NCI-H1092 (cell line): ENCODE measurements around the gene DNAJC12.
"Not testable (repeated sequence)": the region's sequence is repeated elsewhere in the genome, so short reads cannot be mapped to it uniquely, and the experiment has no call there.

ENCODE experiments used
- DNase-seq: peaks from one replicate; lab custom pipeline; 2025; lab: John Stamatoyannopoulos, UW

DNAJC12 gene

DNA sequence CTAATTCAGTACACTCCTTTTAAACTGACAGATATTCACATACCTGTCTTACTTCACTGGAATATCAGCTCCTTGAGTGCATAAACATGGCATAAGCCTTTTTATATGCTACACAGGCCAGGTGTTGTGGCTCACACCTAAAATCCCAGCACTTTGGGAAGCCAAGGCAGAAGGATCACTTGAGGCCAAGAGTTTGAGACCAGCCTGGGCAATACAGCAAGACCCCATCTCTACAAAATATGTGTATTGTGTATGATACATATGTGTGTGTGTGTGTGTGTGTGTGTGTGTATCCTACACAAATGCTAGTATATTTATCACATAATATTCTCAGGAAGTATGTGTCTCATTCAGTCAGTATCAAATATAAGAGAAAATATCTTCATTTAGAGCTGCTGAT lies 45.3 kb downstream of the DNAJC12 start:
- no peak for DNase-seq

DNA sequence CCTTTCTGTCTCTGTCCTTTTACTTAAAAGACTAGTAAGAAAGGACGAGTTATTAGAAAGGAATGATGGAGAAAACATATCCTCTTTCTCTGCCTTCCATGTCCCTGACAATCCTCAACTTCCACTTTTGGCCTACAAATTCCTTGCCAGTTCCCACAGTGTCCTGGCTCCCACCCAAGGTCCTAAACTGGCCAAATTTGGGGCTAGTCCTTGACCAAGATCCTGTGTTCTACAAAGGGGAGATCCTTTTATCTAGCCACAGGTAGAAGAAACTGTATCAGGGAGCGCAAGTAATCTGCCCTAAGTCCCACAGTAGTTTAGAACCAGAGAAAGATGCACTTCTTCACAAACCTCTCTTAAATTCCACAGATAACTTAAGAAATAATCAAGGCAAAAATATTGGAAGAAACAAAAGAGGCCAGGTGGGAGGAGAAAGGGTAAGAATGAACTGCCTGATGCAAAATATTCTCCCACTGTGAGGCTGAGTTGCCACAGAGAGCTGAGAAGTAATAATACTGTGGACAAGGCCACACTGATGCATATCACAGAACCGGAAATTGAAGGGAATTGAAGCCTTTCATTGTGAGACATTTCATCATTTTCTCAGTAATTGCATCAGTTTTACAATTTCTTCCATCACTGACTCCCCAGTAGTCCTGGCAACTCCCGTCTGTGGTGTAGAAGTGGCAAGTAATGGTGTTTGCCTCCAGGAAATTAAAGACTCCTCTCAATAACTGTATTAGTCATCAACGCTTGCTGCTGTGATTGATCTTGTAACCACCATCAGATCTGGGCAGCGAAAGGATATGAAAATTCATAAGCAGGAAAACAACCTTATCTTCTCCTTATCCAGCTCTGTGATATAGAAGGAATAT lies 47.2 kb downstream of the DNAJC12 start:
- DNase-seq = no peak

- no peak for DNase-seq
Measured at GRCh38 chr10:67789769-67790168, 48.2 kb downstream of the DNAJC12 start.

GRCh38 chr10:67788028-67788886 lies 49.7 kb downstream of the DNAJC12 start:
- DNase-seq = no peak

DNA sequence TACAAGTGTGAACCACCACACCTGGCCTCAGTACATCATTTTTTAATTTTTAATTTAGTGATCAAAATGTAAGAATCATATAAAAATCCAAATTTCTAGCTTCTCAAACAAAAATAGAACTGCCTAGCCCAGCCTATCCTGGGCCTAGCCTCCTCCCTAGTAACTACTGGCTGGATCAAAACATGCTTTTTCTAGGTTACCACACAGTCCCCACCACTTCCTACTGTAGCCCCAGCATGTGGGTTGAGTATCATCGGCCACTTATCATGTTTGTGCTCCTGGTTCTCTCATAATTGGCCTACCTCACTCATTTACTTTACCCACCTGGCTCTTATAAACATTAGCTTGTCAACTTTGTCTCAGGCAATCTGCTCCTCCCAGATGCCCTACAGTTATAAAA lies 52.9 kb downstream of the DNAJC12 start:
- no peak for DNase-seq

GRCh38 chr10:67784474-67784873 lies 53.5 kb downstream of the DNAJC12 start:
- DNase-seq = no peak

GRCh38 chr10:67783606-67784294 lies 54.2 kb downstream of the DNAJC12 start:
- no peak for DNase-seq

DNA sequence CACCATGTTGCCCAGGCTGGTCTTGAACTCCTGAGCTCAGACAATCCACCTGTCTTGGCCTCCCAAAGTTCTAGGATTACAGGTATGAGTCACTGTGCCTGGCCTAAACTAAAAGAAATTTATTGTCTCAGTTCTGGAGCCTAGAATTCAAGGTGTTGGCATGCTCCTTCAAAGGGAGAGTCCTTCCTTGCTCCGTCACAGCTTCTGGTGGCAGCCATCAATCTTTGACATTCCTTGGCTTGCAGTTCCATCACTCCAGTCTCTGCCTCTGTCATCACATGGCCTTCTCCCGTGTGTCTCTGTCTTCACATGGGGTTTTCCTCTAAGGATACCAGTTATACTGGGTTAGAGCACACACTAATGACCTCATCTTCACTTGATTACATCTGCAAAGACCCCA lies 55.5 kb downstream of the DNAJC12 start:
- no peak for DNase-seq

GRCh38 chr10:67780759-67781538 lies 57.0 kb downstream of the DNAJC12 start:
- DNase-seq = no peak

- DNase-seq = not testable (repeated sequence)
Measured at GRCh38 chr10:67780204-67780621, 57.8 kb downstream of the DNAJC12 start.

GRCh38 chr10:67779465-67780203 lies 58.4 kb downstream of the DNAJC12 start:
- DNase-seq = peak; percentile 6

DNA sequence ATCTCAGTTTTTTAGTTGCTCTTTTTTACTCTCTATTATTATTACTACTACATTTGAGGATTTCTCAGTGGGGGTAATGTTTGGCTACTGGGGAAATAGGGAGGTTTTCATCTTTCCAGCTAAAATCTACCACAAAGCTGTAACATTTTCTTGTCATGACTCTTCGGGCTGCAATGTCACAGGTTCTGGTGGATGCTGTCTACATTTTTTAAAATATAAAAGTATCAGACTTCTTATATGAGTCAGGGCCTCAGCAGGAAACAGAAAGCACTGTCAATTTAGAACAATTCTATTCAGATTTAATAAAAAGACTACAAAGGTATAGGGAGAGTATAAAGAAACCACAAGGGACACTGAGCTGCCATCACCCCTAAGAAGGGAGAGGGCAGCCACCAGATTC lies 61.6 kb downstream of the DNAJC12 start:
- DNase-seq = no peak

- no peak for DNase-seq
Measured at GRCh38 chr10:67775279-67775678, 62.7 kb downstream of the DNAJC12 start.

GRCh38 chr10:67772894-67773511 lies 65.0 kb downstream of the DNAJC12 start:
- no peak for DNase-seq

DNA sequence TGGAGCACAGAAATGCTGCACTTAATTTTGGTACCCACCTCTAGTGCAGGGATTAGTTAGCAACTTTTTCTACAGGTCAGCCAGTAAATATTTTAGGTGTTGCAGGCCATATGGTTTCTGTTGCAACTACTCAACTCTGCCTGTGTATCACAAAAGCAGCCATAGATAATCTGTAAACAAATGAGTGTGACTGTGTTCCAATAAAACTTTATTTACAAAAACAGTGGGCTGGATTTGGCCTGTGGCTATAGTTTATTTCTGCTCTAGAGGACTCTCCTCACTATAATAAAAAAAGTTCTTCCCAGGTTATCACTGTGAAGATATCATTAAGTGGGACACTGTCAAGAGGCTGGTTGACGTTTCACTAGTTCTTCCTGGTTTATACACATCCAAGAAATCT lies 65.8 kb downstream of the DNAJC12 start:
- DNase-seq = no peak

DNA sequence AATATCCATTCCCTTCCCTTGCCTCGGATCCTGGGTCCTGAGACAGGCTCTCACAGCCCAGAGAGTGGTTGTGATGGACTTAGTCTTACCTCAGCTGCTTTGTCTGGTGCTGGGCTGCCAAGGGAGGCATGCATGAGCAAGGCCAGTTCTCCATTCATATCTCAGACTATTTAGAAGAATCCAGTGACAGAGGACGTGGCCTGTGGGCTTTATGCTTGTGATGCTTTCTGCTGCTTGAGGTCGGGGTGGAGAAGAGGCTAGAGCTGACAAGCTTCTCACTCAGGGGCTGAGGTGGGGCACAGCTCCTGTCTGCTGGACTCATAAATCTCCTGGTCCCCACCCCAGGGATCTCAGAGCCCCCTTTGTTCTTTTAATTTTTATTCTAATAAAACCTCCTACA lies 66.8 kb downstream of the DNAJC12 start:
- no peak for DNase-seq

GRCh38 chr10:67770537-67770936 lies 67.5 kb downstream of the DNAJC12 start:
- no peak for DNase-seq

GRCh38 chr10:67767244-67767643 lies 70.7 kb downstream of the DNAJC12 start:
- DNase-seq = no peak

DNA sequence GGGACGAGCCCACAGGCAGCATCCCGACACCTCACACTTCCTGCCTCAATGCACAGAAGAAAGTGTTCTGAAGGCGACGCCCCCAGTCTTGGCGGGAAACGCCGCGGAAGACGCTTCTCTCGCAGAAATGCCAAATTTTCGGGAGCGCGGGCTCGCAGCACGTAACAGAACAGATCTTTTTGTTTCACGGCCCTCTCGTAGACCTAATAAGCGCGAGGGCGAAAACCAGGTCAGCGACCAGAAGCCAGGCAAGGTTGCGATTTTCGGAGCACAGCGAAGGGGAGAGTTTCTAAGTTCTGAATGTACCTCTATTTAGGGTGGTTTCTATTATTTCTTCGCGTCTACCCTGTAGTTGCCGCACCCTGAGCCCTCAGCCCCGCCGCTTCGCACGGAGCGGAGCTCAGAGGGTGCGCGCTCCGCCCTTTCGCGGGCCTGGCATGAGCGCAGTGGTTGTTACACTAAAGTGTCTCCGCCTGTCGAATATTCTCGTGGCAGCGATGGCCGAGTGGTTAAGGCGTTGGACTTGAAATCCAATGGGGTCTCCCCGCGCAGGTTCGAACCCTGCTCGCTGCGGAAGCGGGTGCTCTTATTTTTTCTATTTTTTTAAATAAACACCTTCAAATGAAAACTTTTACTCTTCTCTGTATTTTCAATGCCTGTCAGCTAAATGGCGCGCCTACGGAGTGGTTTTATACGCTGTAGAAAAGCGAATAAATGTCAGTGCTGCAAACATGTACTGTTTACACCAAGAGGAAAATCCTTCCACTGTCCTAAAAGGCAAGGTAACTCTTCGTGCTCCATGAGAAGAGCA lies 73.8 kb downstream of the DNAJC12 start:
- peak; percentile 77 for DNase-seq
